Measurements from ENCODE around the gene CDKN1B.

Gene CDKN1B

GRCh38 chr12:12770262-12770661, 53.1 kb downstream of the CDKN1B start:
- no peak for DNase-seq
